ENCODE measurements around the gene SEMA5A. TPM values are rescaled to one million over a fixed set of nuclear protein-coding genes. Genes with fewer than 3 reads are reported as not detected.

SEMA5A gene
- polyA plus RNA-seq, 1 donor from 2014 or later: 3.2 TPM

GRCh38 chr5:9071074-9071473 is 474.8 kb downstream of the SEMA5A start:
- TF ChIP-seq RAD21 (conservative IDR thresholded peaks at IDR 0.05): no peak
- TF ChIP-seq SMC3 (conservative IDR thresholded peaks at IDR 0.05; ENCODE audit: poor library complexity): no peak
- TF ChIP-seq, protein P1, sequence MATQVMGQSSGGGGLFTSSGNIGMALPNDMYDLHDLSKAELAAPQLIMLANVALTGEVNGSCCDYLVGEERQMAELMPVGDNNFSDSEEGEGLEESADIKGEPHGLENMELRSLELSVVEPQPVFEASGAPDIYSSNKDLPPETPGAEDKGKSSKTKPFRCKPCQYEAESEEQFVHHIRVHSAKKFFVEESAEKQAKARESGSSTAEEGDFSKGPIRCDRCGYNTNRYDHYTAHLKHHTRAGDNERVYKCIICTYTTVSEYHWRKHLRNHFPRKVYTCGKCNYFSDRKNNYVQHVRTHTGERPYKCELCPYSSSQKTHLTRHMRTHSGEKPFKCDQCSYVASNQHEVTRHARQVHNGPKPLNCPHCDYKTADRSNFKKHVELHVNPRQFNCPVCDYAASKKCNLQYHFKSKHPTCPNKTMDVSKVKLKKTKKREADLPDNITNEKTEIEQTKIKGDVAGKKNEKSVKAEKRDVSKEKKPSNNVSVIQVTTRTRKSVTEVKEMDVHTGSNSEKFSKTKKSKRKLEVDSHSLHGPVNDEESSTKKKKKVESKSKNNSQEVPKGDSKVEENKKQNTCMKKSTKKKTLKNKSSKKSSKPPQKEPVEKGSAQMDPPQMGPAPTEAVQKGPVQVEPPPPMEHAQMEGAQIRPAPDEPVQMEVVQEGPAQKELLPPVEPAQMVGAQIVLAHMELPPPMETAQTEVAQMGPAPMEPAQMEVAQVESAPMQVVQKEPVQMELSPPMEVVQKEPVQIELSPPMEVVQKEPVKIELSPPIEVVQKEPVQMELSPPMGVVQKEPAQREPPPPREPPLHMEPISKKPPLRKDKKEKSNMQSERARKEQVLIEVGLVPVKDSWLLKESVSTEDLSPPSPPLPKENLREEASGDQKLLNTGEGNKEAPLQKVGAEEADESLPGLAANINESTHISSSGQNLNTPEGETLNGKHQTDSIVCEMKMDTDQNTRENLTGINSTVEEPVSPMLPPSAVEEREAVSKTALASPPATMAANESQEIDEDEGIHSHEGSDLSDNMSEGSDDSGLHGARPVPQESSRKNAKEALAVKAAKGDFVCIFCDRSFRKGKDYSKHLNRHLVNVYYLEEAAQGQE (IDR thresholded peaks at IDR 0.05; ENCODE audit: borderline replicate concordance): no peak
- no peak for TF ChIP-seq EP300 (conservative IDR thresholded peaks at IDR 0.05; ENCODE audit: poor library complexity, severe bottlenecking)
- no peak for TF ChIP-seq CTCF (IDR thresholded peaks at IDR 0.05; ENCODE audit: poor library complexity, severe bottlenecking)
- no peak for TF ChIP-seq POLR2AphosphoS5 (IDR thresholded peaks at IDR 0.05)
- TF ChIP-seq TAF1 (IDR thresholded peaks at IDR 0.05; ENCODE audit: low read depth): no peak
- TF ChIP-seq MXI1 (conservative IDR thresholded peaks at IDR 0.05; ENCODE audit: poor library complexity, severe bottlenecking): no peak
- TF ChIP-seq EZH2 (IDR thresholded peaks at IDR 0.05; ENCODE audit: borderline replicate concordance, insufficient read depth, low read length, poor library complexity, severe bottlenecking): no peak
- H3F3A ChIP-seq (ENCODE audit: insufficient read depth, low read length, poor library complexity, severe bottlenecking): no peaks in the 10 kb centered on the region
- H3K9ac ChIP-seq (ENCODE audit: low read length): no peak overlapping the region
- no peak overlapping the region for H2AFZ ChIP-seq (ENCODE audit: low read depth, low read length)
- no peak overlapping the region for H3K27ac ChIP-seq (ENCODE audit: low read length)
- H3K36me3 ChIP-seq (ENCODE audit: insufficient read depth, low read length): no peaks in the 10 kb centered on the region
- H4K20me1 ChIP-seq (ENCODE audit: insufficient read depth): no peaks in the 10 kb centered on the region
- no peaks in the 10 kb centered on the region for H3K79me2 ChIP-seq (replicated peaks; ENCODE audit: insufficient read depth, low read length)
- no peak overlapping the region for H3K4me2 ChIP-seq (ENCODE audit: low read length)
- no peaks in the 10 kb centered on the region for H3K9me2 ChIP-seq (ENCODE audit: insufficient read depth, low read length)
- H3K27me3 ChIP-seq (ENCODE audit: insufficient read depth, low read depth, low read length): no peaks in the 10 kb centered on the region
- H3K9me3 ChIP-seq (ENCODE audit: low read length): no peaks in the 10 kb centered on the region
- H3K4me3 ChIP-seq (ENCODE audit: low read length): no peak overlapping the region

DNA sequence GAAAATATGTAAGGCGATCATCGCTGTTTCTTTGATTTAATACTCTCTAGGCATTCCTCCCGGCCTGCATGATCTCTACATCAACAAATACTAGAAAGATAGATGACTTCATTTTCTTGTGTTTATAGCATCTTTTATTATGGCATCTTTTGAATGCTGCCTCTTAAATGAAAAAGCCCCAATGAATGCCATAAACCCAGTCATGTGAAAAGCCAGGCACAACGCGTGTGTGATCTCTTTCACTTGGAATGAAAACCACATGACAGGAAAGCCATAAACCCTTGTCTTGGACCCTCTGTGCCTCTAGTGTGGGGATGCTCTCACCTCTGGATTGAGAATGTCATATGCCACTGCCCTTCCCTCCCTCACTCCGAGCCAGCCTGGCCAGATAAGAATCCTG is 476.2 kb downstream of the SEMA5A start:
- H3K9ac ChIP-seq (ENCODE audit: low read length): no peak overlapping the region
- no peaks in the 10 kb centered on the region for H3K79me2 ChIP-seq (replicated peaks; ENCODE audit: insufficient read depth, low read length)
- no peak overlapping the region for H3K4me3 ChIP-seq (ENCODE audit: low read length)
- no peaks in the 10 kb centered on the region for H4K20me1 ChIP-seq (ENCODE audit: insufficient read depth)
- H3F3A ChIP-seq (ENCODE audit: insufficient read depth, low read length, poor library complexity, severe bottlenecking): no peaks in the 10 kb centered on the region
- H3K27me3 ChIP-seq (ENCODE audit: insufficient read depth, low read depth, low read length): no peaks in the 10 kb centered on the region
- H2AFZ ChIP-seq (ENCODE audit: low read depth, low read length): no peak overlapping the region
- H3K9me3 ChIP-seq (ENCODE audit: low read length): no peaks in the 10 kb centered on the region
- H3K9me2 ChIP-seq (ENCODE audit: insufficient read depth, low read length): no peaks in the 10 kb centered on the region
- TF ChIP-seq, protein P1 (IDR thresholded peaks at IDR 0.05; ENCODE audit: borderline replicate concordance): no peak
- TF ChIP-seq RAD21 (conservative IDR thresholded peaks at IDR 0.05) (no peak), EZH2 (IDR thresholded peaks at IDR 0.05; ENCODE audit: borderline replicate concordance, insufficient read depth, low read length, poor library complexity, severe bottlenecking) (no peak), MXI1 (conservative IDR thresholded peaks at IDR 0.05; ENCODE audit: poor library complexity, severe bottlenecking) (no peak), POLR2AphosphoS5 (IDR thresholded peaks at IDR 0.05) (no peak), SMC3 (conservative IDR thresholded peaks at IDR 0.05; ENCODE audit: poor library complexity) (no peak), CTCF (IDR thresholded peaks at IDR 0.05; ENCODE audit: poor library complexity, severe bottlenecking) (no peak), EP300 (conservative IDR thresholded peaks at IDR 0.05; ENCODE audit: poor library complexity, severe bottlenecking) (no peak), TAF1 (IDR thresholded peaks at IDR 0.05; ENCODE audit: low read depth) (no peak)
- no peaks in the 10 kb centered on the region for H3K36me3 ChIP-seq (ENCODE audit: insufficient read depth, low read length)
- no peak overlapping the region for H3K27ac ChIP-seq (ENCODE audit: low read length)
- no peak overlapping the region for H3K4me2 ChIP-seq (ENCODE audit: low read length)
